Hepatocyte (in vitro differentiated cells): ENCODE results near the gene CAMSAP1. TPM values are rescaled to one million over a fixed set of nuclear protein-coding genes. Genes with fewer than 3 reads are reported as not detected.

Experiments
- DNase-seq: peaks from one replicate; pipeline ENCODE4 v3.0.0-alpha.2; 2016; ENCODE audit warnings: low spot score
- H2AFZ ChIP-seq: fragments of 200-600 bp; sonication (generic); 2 replicates; pipeline ENCODE4 v1.6.0; 2016; ENCODE audit warnings: antibody characterized with exemption, mild to moderate bottlenecking
- H3K27ac ChIP-seq: fragments of 200-600 bp; sonication (generic); 2 replicates; pipeline ENCODE4 v1.5.1; 2016; ENCODE audit warnings: mild to moderate bottlenecking
- H3K27me3 ChIP-seq: fragments of 200-600 bp; sonication (generic); 2 replicates; pipeline ENCODE4 v1.6.1; 2016
- H3K36me3 ChIP-seq: fragments of 200-600 bp; sonication (generic); replicated peaks from 2 replicates; pipeline ENCODE4 v1.5.1; 2016; ENCODE audit warnings: low read depth; ENCODE audit not compliant: insufficient read depth
- H3K4me1 ChIP-seq: fragments of 200-600 bp; sonication (generic); 2 replicates; pipeline ENCODE4 v1.5.1; 2016; ENCODE audit warnings: mild to moderate bottlenecking, moderate library complexity; ENCODE audit not compliant: insufficient read depth
- H3K4me2 ChIP-seq: fragments of 200-600 bp; sonication (generic); 2 replicates; pipeline ENCODE4 v1.6.0; 2016
- H3K4me3 ChIP-seq: fragments of 200-600 bp; sonication (generic); 2 replicates; pipeline ENCODE4 v1.5.1; 2016; ENCODE audit warnings: mild to moderate bottlenecking
- H3K79me2 ChIP-seq: fragments of 200-600 bp; sonication (generic); 2 replicates; pipeline ENCODE4 v1.6.0; 2017; ENCODE audit warnings: mild to moderate bottlenecking
- H3K9me2 ChIP-seq: fragments of 200-600 bp; sonication (generic); replicated peaks from 2 replicates; pipeline ENCODE4 v1.6.0; 2017; ENCODE audit warnings: mild to moderate bottlenecking; ENCODE audit not compliant: insufficient read depth
- H3K9me3 ChIP-seq: fragments of 200-600 bp; sonication (generic); 2 replicates; pipeline ENCODE4 v1.5.1; 2016; ENCODE audit warnings: low read depth, mild to moderate bottlenecking
- H4K20me1 ChIP-seq: fragments of 200-600 bp; sonication (generic); 2 replicates; pipeline ENCODE4 v1.6.0; 2016; ENCODE audit warnings: mild to moderate bottlenecking; ENCODE audit not compliant: insufficient read depth, poor library complexity, severe bottlenecking
- CTCF ChIP-seq: fragments of 200-600 bp; sonication (generic); IDR thresholded peaks from 2 replicates; pipeline ENCODE4 v1.5.1; 2016; ENCODE audit warnings: antibody characterized with exemption, mild to moderate bottlenecking; ENCODE audit not compliant: poor library complexity
- EZH2 ChIP-seq: fragments of 200-600 bp; sonication (generic); IDR thresholded peaks from 2 replicates; pipeline ENCODE4 v1.6.1; 2016; ENCODE audit warnings: antibody characterized with exemption, mild to moderate bottlenecking, borderline replicate concordance
- EZH2phosphoT487 ChIP-seq: fragments of 200-600 bp; sonication (generic); IDR thresholded peaks from one replicate; pipeline ENCODE4 v1.6.1; 2018; ENCODE audit warnings: antibody characterized with exemption, mild to moderate bottlenecking, low read depth, moderate library complexity; ENCODE audit not compliant: unreplicated experiment, severe bottlenecking
- WGBS: methylation state at CpG from one replicate; pipeline ENCODE4 v1.1.6; 2016; ENCODE audit warnings: low lambda C conversion rate; ENCODE audit errors: missing lambda C conversion rate; 5-methylcytosine and 5-hydroxymethylcytosine counted together
- polyA plus RNA-seq: library from polyadenylated mRNA; unstranded; fragments of >200 nt; fragmentation: Nextera tagmentation; extraction: Ambion mirVana; gene quantifications from 2 replicates; pipeline ENCODE4 v1.2.1, GENCODE V29; 2016
- total RNA-seq: library from RNA; depleted of rRNA; stranded (reverse); fragments of >200 nt; gene quantifications from 2 replicates; pipeline ENCODE4 v1.2.3, GENCODE V29; 2014

CAMSAP1 gene
- total and polyA plus RNA-seq, 2 experiments from 2014 or later = 5.0 to 15.6 TPM

GRCh38 chr9:135932656-135933055 is 25.3 kb upstream of the CAMSAP1 start:
- DNase-seq = no peak
- TF ChIP-seq CTCF (no peak), EZH2 (no peak), EZH2phosphoT487 (no peak)
- H3K9me2 ChIP-seq = no peaks in the 10 kb centered on the region
- no peak overlapping the region for H3K4me2 ChIP-seq
- H3K4me1 ChIP-seq = no peaks in the 10 kb centered on the region
- no peak overlapping the region for H3K27ac ChIP-seq
- no peaks in the 10 kb centered on the region for H3K36me3 ChIP-seq
- H4K20me1 ChIP-seq = no peaks in the 10 kb centered on the region
- H3K4me3 ChIP-seq = no peak overlapping the region
- no peaks in the 10 kb centered on the region for H3K79me2 ChIP-seq
- H2AFZ ChIP-seq = no peak overlapping the region
- 96% methylated on average over 18 of the region's 18 CpGs for WGBS
- no peaks in the 10 kb centered on the region for H3K9me3 ChIP-seq
- H3K27me3 ChIP-seq = no peaks in the 10 kb centered on the region

GRCh38 chr9:135931349-135931820 is 24.0 kb upstream of the CAMSAP1 start:
- Histone ChIP-seq H3K9me3 (no peaks in the 10 kb centered on the region), H3K9me2 (no peaks in the 10 kb centered on the region), H3K4me2 (no peak overlapping the region), H4K20me1 (no peaks in the 10 kb centered on the region), H2AFZ (no peak overlapping the region), H3K4me3 (no peak overlapping the region), H3K27me3 (no peaks in the 10 kb centered on the region), H3K36me3 (no peaks in the 10 kb centered on the region), H3K4me1 (no peaks in the 10 kb centered on the region), H3K27ac (no peak overlapping the region), H3K79me2 (no peaks in the 10 kb centered on the region)
- TF ChIP-seq CTCF (no peak), EZH2phosphoT487 (no peak), EZH2 (no peak)
- WGBS = 97% methylated on average over 31 of the region's 31 CpGs
- DNase-seq = no peak

GRCh38 chr9:135930446-135931345 is 23.4 kb upstream of the CAMSAP1 start:
- no peak overlapping the region for H3K4me3 ChIP-seq
- no peak for DNase-seq
- H2AFZ ChIP-seq = no peak overlapping the region
- H3K36me3 ChIP-seq = no peaks in the 10 kb centered on the region
- H3K9me2 ChIP-seq = no peaks in the 10 kb centered on the region
- TF ChIP-seq EZH2phosphoT487 (no peak), CTCF (no peak), EZH2 (no peak)
- H3K9me3 ChIP-seq = no peaks in the 10 kb centered on the region
- H3K4me2 ChIP-seq = no peak overlapping the region
- no peaks in the 10 kb centered on the region for H4K20me1 ChIP-seq
- H3K27ac ChIP-seq = no peak overlapping the region
- no peaks in the 10 kb centered on the region for H3K79me2 ChIP-seq
- no peaks in the 10 kb centered on the region for H3K4me1 ChIP-seq
- no peaks in the 10 kb centered on the region for H3K27me3 ChIP-seq
- WGBS = 93% methylated on average over 32 of the region's 33 CpGs
